ENCODE data around the gene USP13.

USP13 gene

DNA sequence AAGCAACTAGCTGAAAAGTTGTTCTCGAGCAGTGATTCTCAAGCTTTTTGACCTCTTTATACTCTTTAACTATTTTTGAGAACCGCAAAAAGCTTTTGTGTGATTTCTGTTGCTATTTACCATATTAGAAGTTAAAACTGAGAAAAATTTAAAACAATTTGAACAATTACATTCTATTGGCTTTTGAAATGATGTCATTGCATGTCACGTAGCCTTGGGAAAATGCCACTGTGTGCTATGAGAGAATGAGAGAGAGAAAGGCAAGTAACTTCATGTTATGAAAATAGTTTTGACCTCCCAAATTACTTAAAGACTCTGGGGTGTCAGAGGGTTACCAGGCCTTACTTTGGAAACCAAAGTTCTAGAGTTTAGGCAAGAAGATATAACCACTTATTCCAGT, 8.0 kb downstream of the USP13 start:
- TF ChIP-seq, protein P1, sequence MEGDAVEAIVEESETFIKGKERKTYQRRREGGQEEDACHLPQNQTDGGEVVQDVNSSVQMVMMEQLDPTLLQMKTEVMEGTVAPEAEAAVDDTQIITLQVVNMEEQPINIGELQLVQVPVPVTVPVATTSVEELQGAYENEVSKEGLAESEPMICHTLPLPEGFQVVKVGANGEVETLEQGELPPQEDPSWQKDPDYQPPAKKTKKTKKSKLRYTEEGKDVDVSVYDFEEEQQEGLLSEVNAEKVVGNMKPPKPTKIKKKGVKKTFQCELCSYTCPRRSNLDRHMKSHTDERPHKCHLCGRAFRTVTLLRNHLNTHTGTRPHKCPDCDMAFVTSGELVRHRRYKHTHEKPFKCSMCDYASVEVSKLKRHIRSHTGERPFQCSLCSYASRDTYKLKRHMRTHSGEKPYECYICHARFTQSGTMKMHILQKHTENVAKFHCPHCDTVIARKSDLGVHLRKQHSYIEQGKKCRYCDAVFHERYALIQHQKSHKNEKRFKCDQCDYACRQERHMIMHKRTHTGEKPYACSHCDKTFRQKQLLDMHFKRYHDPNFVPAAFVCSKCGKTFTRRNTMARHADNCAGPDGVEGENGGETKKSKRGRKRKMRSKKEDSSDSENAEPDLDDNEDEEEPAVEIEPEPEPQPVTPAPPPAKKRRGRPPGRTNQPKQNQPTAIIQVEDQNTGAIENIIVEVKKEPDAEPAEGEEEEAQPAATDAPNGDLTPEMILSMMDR (IDR thresholded peaks at IDR 0.05; ENCODE audit: low read depth, low read length, missing control alignments) = no peak
- no peak for DNase-seq (ENCODE audit: low read depth)
- no peak overlapping the region for H3K4me3 ChIP-seq (ENCODE audit: low read depth, low read length)

DNA sequence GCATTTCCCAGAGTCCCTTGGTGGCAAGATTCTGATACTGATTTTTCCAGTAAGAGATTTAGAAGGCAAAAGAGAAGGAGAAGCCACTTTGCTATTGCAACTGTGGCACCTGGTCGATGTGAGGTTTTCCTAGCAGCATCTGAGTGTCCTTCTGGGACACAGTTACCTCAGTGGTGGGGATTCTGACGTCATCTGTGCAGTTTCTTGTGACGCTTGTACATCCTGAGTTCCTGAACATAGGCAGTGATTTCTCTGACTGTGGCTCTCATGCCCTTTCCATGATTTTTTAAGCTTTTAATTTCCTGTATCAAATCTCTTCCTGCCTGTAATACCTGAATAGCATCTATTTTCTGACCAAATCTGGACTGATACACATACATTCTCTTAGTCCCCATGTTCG, 8.9 kb downstream of the USP13 start:
- DNase-seq (ENCODE audit: low read depth) = no peak
- TF ChIP-seq, protein P1 (IDR thresholded peaks at IDR 0.05; ENCODE audit: low read depth, low read length, missing control alignments) = no peak
- no peak overlapping the region for H3K4me3 ChIP-seq (ENCODE audit: low read depth, low read length)

DNA sequence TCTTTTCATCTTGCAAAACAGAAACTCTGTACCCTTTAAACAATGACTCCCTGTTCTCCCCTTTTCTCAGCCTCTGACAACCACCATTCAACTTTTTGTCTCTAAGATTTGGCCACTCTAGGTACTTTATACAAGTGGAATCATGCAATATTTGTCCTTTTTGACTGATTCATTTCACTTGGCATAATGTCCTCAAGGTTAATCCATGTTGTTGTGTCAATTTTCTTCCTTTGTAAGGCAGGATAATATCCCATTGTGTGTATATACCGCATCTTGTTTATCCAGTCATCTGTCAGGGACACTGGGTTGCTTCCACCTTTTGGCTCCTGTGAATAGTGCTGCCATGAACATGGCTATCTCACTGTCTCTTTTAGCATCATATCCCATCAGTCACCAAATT, 10.3 kb downstream of the USP13 start:
- no peak for DNase-seq (ENCODE audit: low read depth)
- no peak overlapping the region for H3K4me3 ChIP-seq (ENCODE audit: low read depth, low read length)
- TF ChIP-seq, protein P1 (IDR thresholded peaks at IDR 0.05; ENCODE audit: low read depth, low read length, missing control alignments) = no peak

DNA sequence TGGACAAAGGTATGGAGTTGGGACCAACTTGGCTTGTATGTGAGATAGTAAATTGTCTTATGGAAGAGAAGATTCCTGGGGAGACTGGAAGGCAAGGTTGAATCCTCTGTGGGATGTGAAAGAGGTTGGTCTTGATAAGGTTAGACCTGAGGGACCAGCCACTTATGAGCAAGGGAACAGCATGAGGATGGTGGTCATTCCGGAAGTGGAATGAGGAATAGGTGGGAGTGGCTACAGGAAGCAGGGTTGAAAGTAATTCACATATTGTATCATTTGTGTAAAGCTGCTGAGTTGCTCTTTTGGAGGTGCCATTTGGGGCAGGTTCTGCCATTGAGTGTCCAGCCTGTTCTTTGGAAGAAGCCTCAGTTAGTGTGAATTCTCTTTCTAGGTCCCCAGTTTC, 13.2 kb downstream of the USP13 start:
- TF ChIP-seq, protein P1 (IDR thresholded peaks at IDR 0.05; ENCODE audit: low read depth, low read length, missing control alignments) = no peak
- no peak for DNase-seq (ENCODE audit: low read depth)
- no peak overlapping the region for H3K4me3 ChIP-seq (ENCODE audit: low read depth, low read length)

DNA sequence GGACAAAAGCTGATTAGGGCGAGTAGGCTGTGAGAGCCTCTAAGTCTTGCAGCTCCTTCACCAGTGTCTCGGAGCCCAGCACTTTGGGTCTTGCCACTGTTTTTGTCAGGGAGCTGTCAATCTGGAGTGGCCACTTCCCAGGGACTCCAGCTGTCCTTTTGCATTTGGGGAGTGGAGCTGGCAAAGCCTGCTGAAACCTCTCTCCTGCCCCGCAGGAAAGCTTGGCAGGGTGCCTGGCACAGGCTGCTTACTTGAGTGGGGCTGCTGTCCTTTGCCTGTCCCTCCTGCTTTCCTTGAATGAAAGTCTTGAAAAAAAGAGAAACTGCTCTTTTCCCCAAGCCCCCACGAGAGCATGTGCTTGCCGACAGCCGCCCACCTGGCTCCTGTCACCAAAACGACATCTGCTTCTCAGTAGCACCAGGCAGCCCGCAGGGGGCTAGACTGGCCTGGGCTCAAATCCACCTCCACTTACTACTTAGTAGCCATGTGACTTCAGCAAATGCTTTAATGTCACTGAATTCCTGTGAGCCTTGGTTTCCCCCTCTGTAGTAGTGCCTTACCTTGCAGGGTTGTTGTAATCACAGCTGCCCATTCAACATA, 13.7 kb downstream of the USP13 start:
- no peak overlapping the region for H3K4me3 ChIP-seq (ENCODE audit: low read depth, low read length)
- DNase-seq (ENCODE audit: low read depth) = no peak
- TF ChIP-seq, protein P1 (IDR thresholded peaks at IDR 0.05; ENCODE audit: low read depth, low read length, missing control alignments) = no peak

DNA sequence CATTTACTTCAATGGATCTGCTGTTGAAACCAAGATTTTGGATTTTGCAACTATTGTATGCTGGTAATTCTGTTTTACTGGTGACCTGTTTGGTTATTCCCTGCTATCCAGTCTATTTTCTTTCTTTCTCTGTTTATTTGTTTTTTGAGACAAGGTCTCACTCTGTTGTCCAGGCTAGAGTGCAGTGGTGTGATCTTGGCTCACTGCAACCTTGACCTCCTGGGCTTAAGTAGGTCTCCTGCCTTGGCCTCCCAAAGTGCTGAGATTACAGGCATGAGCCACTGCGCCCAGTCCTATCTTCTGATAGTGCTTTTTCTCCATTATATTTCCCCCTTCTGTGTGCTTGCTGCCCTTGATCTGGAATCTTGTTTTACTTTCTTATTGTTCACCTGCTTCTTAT, 15.6 kb downstream of the USP13 start:
- TF ChIP-seq, protein P1 (IDR thresholded peaks at IDR 0.05; ENCODE audit: low read depth, low read length, missing control alignments) = no peak
- DNase-seq (ENCODE audit: low read depth) = no peak
- no peak overlapping the region for H3K4me3 ChIP-seq (ENCODE audit: low read depth, low read length)

DNA sequence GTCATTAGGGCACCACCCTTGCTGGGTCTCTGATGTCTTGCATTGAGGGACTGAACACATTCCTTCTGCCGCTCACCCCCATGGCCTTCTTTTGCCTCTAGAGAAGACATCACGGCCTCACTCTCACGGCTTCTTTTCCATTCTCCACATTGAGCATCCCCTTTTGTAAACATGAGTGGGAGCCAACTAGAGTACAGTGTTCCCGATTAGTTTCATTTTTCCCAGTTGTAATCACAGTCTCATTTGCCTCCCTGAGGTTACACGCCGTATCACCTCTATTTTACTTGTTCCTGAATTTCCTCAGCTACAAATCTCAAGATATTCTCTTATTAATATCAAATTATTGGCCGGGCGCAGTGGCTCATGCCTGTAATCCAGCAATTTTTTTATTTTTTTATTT, 17.5 kb downstream of the USP13 start:
- H3K4me3 ChIP-seq (ENCODE audit: low read depth, low read length) = no peak overlapping the region
- TF ChIP-seq, protein P1 (IDR thresholded peaks at IDR 0.05; ENCODE audit: low read depth, low read length, missing control alignments) = no peak

More for the DNA sequence above, 17.5 kb downstream of the USP13 start:
- no peak for DNase-seq (ENCODE audit: low read depth)
